GM04504 (cell line): Measurements from ENCODE around the gene NFAT5.

Experiments
- DNase-seq: peaks from one replicate; pipeline ENCODE4 v3.0.0-alpha.2; 2012; ENCODE audit warnings: low read depth

NFAT5 gene

GRCh38 chr16:69741519-69741918 lies 175.8 kb downstream of the NFAT5 start:
- DNase-seq = no peak

DNA sequence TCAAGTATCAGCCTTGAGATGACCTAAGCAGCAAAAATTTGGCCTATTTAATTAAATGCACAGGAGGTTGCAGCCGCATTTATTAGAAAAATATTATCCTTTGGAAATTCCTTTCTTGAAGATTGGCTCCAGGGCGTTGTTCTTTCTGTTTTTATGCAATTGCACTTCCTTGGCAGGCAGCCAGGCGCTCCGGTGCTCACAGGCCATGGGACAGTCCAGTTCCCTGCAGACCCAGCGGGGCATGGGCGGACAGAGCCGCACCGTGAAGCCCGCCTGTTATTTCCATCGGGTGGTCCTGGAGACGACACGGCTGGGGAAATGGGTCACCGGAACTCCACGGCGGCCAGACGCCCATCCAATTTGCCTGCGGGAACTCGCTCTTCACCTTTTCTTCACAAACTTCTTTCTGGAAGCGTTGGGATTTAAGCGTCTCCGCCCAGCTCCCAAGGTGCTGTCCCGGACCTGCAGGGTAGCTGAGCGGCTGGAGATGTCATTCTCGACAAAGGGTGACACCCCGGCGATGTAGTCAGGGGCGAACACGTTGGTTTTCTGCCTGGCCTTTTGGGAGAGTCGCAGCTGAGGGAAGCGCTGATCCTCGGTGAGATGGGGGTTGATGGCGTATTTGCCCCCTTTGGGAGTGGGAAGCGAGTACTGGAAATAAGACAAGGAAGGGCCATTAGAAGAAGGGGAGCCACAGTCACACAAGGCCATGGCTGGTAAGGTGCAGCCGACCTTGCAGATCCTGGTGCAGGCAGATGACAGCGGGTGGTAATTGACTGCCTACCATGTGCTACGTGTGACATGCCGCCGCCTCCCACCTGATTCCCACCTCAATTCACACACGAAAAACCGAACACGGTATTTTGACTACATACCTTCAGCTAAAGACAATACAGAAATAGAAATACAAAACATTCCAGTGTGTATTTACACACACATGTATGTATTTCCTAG lies 176.5 kb downstream of the NFAT5 start:
- DNase-seq = no peak

DNA sequence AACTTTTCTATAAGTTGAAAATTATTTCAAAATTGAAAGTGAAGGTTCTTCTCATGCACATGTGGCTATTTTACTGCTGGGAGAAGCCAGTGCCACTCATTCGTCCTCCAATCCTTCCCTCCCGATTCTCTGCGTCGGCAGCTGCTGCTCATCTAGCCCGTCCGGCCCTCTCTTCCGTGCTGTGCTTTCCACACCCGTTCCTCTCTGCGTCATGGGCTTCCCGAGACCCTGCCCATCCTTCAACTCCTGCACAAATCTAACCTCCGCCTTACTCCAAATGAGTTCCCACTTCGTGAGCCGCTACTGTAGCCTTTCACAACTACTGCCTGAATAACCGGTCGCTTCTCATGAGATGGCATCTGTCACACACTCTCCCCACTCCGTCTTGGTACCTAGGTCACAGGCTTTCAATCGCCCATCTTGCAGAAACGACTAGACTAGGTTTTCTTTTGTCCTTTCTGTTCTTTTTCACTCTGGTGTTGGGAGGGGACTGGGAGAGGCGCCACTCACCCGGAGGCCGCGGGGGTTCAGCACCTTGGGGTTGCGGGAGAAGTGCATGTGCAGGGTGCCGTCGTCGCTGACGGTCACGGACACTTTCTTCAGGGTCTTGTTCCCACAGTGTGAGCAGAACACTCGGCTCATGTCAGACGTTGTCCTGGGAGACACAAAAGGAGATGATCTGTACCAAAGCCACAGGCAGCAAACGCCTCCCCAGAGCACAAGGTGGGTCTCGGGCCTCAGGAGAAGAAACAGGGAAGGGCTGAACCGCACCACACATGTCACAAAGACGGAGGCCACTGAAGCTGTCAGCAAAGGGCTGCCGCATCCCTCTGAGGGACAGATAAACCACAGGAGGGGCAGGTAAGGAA lies 178.8 kb downstream of the NFAT5 start:
- no peak for DNase-seq

DNA sequence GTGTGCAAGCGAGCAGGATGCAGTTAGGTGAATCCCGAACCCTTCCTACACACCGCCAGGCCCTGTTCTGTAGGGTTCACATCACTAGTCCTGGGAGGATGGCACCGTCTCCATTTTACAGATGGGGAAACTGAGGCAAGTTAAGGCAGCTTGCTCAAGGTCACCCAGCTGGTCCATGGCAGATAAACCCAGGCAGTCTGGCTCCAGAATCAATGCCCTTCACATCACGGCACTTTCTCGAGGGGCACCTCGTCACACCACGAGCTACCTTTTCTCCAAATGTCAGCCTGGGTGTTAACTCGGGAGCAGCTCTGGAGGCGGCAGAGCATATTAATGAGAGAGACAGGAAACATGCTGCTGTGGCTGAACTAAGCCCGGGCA lies 179.5 kb downstream of the NFAT5 start:
- DNase-seq = no peak

- no peak for DNase-seq
These were observed 180.2 kb downstream of the NFAT5 start for GRCh38 chr16:69745959-69746358.

GRCh38 chr16:69747115-69747514 lies 181.3 kb downstream of the NFAT5 start:
- no peak for DNase-seq

DNA sequence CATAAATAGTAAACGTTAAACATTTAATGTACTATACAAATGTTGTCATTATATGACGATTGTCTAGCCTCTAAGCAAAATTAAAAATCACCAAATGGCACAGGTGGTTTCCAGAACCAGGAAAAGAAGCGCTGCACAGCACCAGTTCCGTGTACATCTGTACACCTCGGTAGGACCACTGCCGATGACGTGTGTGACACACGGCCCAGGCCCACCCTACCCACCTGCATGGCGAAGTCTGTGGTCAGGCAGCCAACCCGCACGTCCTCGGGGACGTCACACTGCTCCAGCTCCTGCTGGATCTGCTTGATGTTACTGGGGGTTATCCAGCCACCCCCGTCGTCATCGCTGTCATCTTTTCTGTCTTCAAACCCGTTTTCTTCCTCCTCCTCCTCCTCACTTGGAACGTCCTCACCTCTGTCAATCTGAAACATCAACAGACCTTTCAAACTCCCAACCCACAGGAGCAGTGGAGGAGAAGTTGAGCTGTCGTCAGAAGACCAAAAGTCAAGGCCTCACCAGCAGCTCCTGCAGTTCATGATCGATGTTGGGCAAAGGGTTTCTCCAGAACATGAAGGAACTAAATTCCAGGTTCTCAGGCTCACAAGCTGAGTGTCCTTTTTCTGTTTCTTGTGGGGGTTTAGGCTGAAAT lies 183.1 kb downstream of the NFAT5 start:
- DNase-seq = no peak

DNA sequence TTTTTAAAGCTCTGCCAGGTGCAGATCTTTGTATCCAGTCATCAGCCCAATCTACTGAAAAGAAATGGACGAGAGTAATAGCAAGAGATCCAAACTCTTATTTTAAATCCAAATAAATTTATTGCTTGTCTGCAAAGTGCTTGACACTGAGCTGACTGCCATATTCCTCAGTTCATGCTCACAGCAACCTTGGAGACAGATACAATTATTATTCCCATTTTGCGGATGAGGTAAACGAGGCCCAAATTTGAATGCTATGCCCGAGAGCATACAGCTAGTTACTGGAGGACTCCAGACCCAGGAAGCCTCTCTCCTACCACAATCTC lies 188.3 kb downstream of the NFAT5 start:
- no peak for DNase-seq
